ENCODE measurements around the gene POLR1A. TPM values are rescaled to one million over a fixed set of nuclear protein-coding genes. Genes with fewer than 3 reads are reported as not detected.

POLR1A gene
- 14.4 TPM for total RNA-seq
- polyA plus RNA-seq (ENCODE audit: insufficient read depth in 1 of 8, insufficient read length in 8 of 8, low replicate concordance in 1 of 8), result 10 to 100 TPM; 10.4 to 24.2 (median 18.2) TPM
- long read RNA-seq, donor 1, result 0 reads
- long read RNA-seq, donor 2, result 0 reads
- long read RNA-seq, donor 3, full-length matches to known transcripts, result 3 of 15 reads
- long read RNA-seq, donor 3, partial matches to known transcripts, result 12 of 15 reads
- long read RNA-seq, donor 3, other reads (novel, unspliced or antisense), result 0 of 15 reads
- long read RNA-seq, donor 4, result 0 reads
- long read RNA-seq, donor 5, result 0 reads
- long read RNA-seq, donor 6, result 0 reads
- long read RNA-seq, donor 7, full-length matches to known transcripts, result 1 of 1 reads
- long read RNA-seq, donor 7, partial matches to known transcripts, result 0 of 1 reads
- long read RNA-seq, donor 7, other reads (novel, unspliced or antisense), result 0 of 1 reads
- long read RNA-seq, donor 8, partial matches to known transcripts, result 5 of 5 reads
- long read RNA-seq, donor 8, other reads (novel, unspliced or antisense), result 0 of 5 reads
- long read RNA-seq, donor 9, result 0 reads
- long read RNA-seq, donor 10, result 0 reads
- long read RNA-seq, donor 11, result 0 reads

DNA sequence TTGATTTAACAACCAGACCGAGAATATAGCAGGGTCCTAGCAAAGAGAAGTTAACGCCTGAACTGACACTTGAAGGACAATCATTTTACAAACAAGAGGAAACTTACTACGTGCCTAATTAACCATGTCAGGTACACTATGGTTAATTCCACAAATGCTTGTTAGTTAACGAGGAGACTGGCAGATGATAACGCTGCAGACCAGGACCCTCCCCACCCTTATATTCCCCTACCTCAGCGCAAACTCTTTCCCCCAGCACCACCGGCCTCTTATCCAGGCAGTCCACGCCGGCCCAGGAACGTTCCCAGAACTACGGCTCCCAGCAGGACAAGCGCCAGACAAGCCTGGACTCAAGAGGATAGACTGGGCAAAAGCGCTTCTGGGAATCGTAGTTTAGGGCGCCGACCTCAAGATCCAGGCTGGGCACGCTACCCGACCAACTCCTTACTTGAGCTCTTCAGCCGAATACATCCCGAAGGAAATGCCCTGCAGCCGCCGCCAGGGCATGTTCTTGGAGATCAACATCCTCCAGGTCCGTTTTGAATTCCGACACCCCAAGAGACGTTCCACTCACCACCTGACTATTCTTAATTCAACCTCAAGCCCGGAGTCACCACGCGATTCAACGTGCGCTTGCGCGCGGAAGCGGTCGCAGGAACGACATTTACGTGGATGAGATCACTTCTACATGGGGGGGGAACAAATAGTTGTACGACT is at the start of gene POLR1A:
Gene POLR1A (minus strand): TSS at position 635 of the 717 bp plus-strand sequence. CDS start 110 bp downstream, at position 525.
- Histone ChIP-seq H3K9me3 (replicated peaks; ENCODE audit: control insufficient read depth, low read depth, low read length) (no peaks in the 10 kb centered on the region), H3K27me3 (ENCODE audit: control insufficient read depth, insufficient read depth, low read length) (no peaks in the 10 kb centered on the region), H3K27ac (ENCODE audit: low read length) (peak within 1 kb of the TSS; percentile 84), H3K36me3 (ENCODE audit: control insufficient read depth, insufficient read depth, low read length) (peaks cover 15% of the 10 kb centered on the region), H3K4me1 (ENCODE audit: control insufficient read depth, insufficient read depth, low read length) (peaks cover 4% of the 10 kb centered on the region), H3K4me3 (ENCODE audit: low read length) (peak within 1 kb of the TSS; percentile 77)
- WGBS (ENCODE audit: insufficient coverage), result 0% methylated on average over 22 of the region's 38 CpGs
- peak; percentile 98 for DNase-seq

GRCh38 chr2:86150502-86150901 is 44.8 kb upstream of the POLR1A start:
- no peaks in the 10 kb centered on the region for H3K9me3 ChIP-seq (replicated peaks; ENCODE audit: control insufficient read depth, low read depth, low read length)
- 75% methylated on average over 1 of the region's 2 CpGs for WGBS (ENCODE audit: insufficient coverage)
- H3K27me3 ChIP-seq (ENCODE audit: control insufficient read depth, insufficient read depth, low read length), result no peaks in the 10 kb centered on the region
- H3K27ac ChIP-seq (ENCODE audit: low read length), result no peak overlapping the region
- no peak for DNase-seq
- H3K4me3 ChIP-seq (ENCODE audit: low read length), result no peak overlapping the region
- H3K4me1 ChIP-seq (ENCODE audit: control insufficient read depth, insufficient read depth, low read length), result no peaks in the 10 kb centered on the region
- peaks cover 48% of the 10 kb centered on the region for H3K36me3 ChIP-seq (ENCODE audit: control insufficient read depth, insufficient read depth, low read length)

DNA sequence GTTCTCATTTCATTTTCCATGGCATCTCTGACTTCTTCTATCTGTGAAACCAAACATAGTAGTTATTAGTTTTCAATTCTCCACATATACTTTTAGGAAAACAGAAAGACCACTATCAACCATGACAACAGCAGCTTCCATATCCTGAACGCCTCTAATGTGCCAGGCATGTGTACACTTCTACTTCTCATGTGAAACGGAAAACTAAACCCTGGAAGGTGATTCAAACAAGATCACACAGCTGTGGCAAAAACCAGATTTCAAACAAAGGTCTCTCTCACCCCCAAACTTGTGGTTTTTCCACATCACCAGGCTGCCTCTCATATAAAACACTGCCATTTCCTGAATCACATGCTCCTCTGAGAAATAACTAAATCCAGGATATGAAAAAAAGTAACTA is 42.1 kb upstream of the POLR1A start:
- no peak for DNase-seq
- Histone ChIP-seq H3K27ac (ENCODE audit: low read length) (no peak overlapping the region), H3K27me3 (ENCODE audit: control insufficient read depth, insufficient read depth, low read length) (no peaks in the 10 kb centered on the region), H3K4me1 (ENCODE audit: control insufficient read depth, insufficient read depth, low read length) (no peaks in the 10 kb centered on the region), H3K4me3 (ENCODE audit: low read length) (no peak overlapping the region), H3K36me3 (ENCODE audit: control insufficient read depth, insufficient read depth, low read length) (peaks cover 59% of the 10 kb centered on the region), H3K9me3 (replicated peaks; ENCODE audit: control insufficient read depth, low read depth, low read length) (no peaks in the 10 kb centered on the region)
- 75% methylated on average over 2 of the region's 2 CpGs for WGBS (ENCODE audit: insufficient coverage)

- Histone ChIP-seq H3K27me3 (ENCODE audit: control insufficient read depth, insufficient read depth, low read length) (no peaks in the 10 kb centered on the region), H3K4me3 (ENCODE audit: low read length) (no peak overlapping the region), H3K4me1 (ENCODE audit: control insufficient read depth, insufficient read depth, low read length) (no peaks in the 10 kb centered on the region), H3K9me3 (replicated peaks; ENCODE audit: control insufficient read depth, low read depth, low read length) (no peaks in the 10 kb centered on the region), H3K36me3 (ENCODE audit: control insufficient read depth, insufficient read depth, low read length) (peaks cover 66% of the 10 kb centered on the region), H3K27ac (ENCODE audit: low read length) (no peak overlapping the region)
- DNase-seq, result no peak
- WGBS (ENCODE audit: insufficient coverage), result 98% methylated on average over 8 of the region's 14 CpGs
Observed at GRCh38 chr2:86143926-86144685, 38.4 kb upstream of the POLR1A start.

DNA sequence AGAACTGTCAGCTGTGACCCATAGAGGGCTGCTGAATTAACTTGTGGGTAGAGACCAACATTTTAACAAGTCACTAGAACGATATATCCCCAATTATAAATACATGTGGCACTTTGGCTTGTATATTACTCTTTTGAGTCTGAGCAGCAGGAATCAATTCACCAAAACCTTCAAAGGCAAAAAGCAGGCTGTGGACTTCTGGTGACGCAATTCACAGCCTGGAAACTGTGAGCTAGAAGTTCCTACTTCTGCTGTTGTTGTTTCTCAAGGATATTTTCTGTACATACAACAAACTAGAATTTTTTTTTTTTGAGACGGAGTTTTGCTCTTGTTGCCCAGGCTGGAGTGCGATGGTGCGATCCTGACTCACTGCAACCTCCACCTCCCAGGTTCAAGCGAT is 37.6 kb upstream of the POLR1A start:
- DNase-seq, result peak; percentile 17
- H3K36me3 ChIP-seq (ENCODE audit: control insufficient read depth, insufficient read depth, low read length), result peaks cover 69% of the 10 kb centered on the region
- H3K9me3 ChIP-seq (replicated peaks; ENCODE audit: control insufficient read depth, low read depth, low read length), result no peaks in the 10 kb centered on the region
- H3K4me3 ChIP-seq (ENCODE audit: low read length), result no peak overlapping the region
- H3K27ac ChIP-seq (ENCODE audit: low read length), result no peak overlapping the region
- WGBS (ENCODE audit: insufficient coverage), result 96% methylated on average over 3 of the region's 6 CpGs
- H3K27me3 ChIP-seq (ENCODE audit: control insufficient read depth, insufficient read depth, low read length), result no peaks in the 10 kb centered on the region
- no peaks in the 10 kb centered on the region for H3K4me1 ChIP-seq (ENCODE audit: control insufficient read depth, insufficient read depth, low read length)

- no peaks in the 10 kb centered on the region for H3K27me3 ChIP-seq (ENCODE audit: control insufficient read depth, insufficient read depth, low read length)
- H3K4me3 ChIP-seq (ENCODE audit: low read length), result no peak overlapping the region
- H3K4me1 ChIP-seq (ENCODE audit: control insufficient read depth, insufficient read depth, low read length), result no peaks in the 10 kb centered on the region
- WGBS (ENCODE audit: insufficient coverage), result no CpG with 5 or more reads among the region's 3 CpGs
- no peak overlapping the region for H3K27ac ChIP-seq (ENCODE audit: low read length)
- H3K36me3 ChIP-seq (ENCODE audit: control insufficient read depth, insufficient read depth, low read length), result peaks cover 69% of the 10 kb centered on the region
- H3K9me3 ChIP-seq (replicated peaks; ENCODE audit: control insufficient read depth, low read depth, low read length), result no peaks in the 10 kb centered on the region
- no peak for DNase-seq
Observed at GRCh38 chr2:86142436-86143257, 37.0 kb upstream of the POLR1A start.

DNA sequence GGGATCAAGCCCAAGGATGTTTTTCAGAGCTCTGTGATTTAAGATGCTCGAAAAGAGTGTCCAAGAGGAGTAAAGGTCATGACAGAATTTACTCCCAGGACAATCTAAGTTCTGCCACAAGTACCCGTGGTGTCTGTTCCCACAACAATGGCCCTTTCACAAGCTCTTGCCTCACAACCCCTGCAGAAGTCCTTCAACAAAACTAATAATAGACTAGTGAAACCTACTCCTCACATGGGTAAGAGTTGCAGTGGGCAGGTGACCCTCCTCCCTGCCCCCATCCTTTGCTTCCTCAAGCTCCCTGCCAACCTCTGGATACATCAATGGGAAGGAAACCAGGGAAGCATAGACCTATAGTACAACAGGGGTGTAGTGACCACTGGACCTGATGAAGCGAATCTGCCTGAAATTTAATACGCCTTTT is 35.3 kb upstream of the POLR1A start:
- H3K27ac ChIP-seq (ENCODE audit: low read length), result no peak overlapping the region
- no peaks in the 10 kb centered on the region for H3K4me1 ChIP-seq (ENCODE audit: control insufficient read depth, insufficient read depth, low read length)
- no peak for DNase-seq
- H3K4me3 ChIP-seq (ENCODE audit: low read length), result no peak overlapping the region
- WGBS (ENCODE audit: insufficient coverage), result 100% methylated on average over 1 of the region's 4 CpGs
- no peaks in the 10 kb centered on the region for H3K27me3 ChIP-seq (ENCODE audit: control insufficient read depth, insufficient read depth, low read length)
- peaks cover 71% of the 10 kb centered on the region for H3K36me3 ChIP-seq (ENCODE audit: control insufficient read depth, insufficient read depth, low read length)
- no peaks in the 10 kb centered on the region for H3K9me3 ChIP-seq (replicated peaks; ENCODE audit: control insufficient read depth, low read depth, low read length)

- Histone ChIP-seq H3K27me3 (ENCODE audit: control insufficient read depth, insufficient read depth, low read length) (no peaks in the 10 kb centered on the region), H3K4me1 (ENCODE audit: control insufficient read depth, insufficient read depth, low read length) (no peaks in the 10 kb centered on the region), H3K4me3 (ENCODE audit: low read length) (no peak overlapping the region), H3K36me3 (ENCODE audit: control insufficient read depth, insufficient read depth, low read length) (peaks cover 71% of the 10 kb centered on the region), H3K9me3 (replicated peaks; ENCODE audit: control insufficient read depth, low read depth, low read length) (no peaks in the 10 kb centered on the region), H3K27ac (ENCODE audit: low read length) (no peak overlapping the region)
- no CpG with 5 or more reads among the region's 4 CpGs for WGBS (ENCODE audit: insufficient coverage)
- DNase-seq, result no peak
Observed at GRCh38 chr2:86139981-86140380, 34.3 kb upstream of the POLR1A start.

Data from muscle of leg (tissue), 16 donors.